Body of pancreas (tissue), 4 donors: ENCODE data around the gene THAP12.

Experiments used
- CTCF ChIP-seq, 7 experiments: fragments of 450-650 bp in 4 of 7; fragments of 200-600 bp in 3 of 7; sonication (generic) in 3 of 7; IDR thresholded peaks; one replicate each; pipeline ENCODE4 v1.5.1; 2016 to 2019; ENCODE audit warnings: antibody characterized with exemption in 7 of 7
- POLR2A ChIP-seq, 3 donors: fragments of 450-650 bp; IDR thresholded peaks; one replicate each; pipeline ENCODE4 v1.6.1; 2016; ENCODE audit warnings: antibody characterized with exemption in 3 of 3, mild to moderate bottlenecking in 2 of 3

GRCh38 chr11:76307396-76307795, 73.5 kb downstream of the THAP12 start:
- TF ChIP-seq CTCF (IDR thresholded peaks at IDR 0.05) (no peak), POLR2A (IDR thresholded peaks at IDR 0.05) (no peak)
